Measurements from ENCODE around the gene TTC39C. TPM values are rescaled to one million over a fixed set of nuclear protein-coding genes. Genes with fewer than 3 reads are reported as not detected.

The TTC39C gene
- total RNA-seq, 2 experiments from 2014 or later = 43.8 to 45.3 TPM

DNA sequence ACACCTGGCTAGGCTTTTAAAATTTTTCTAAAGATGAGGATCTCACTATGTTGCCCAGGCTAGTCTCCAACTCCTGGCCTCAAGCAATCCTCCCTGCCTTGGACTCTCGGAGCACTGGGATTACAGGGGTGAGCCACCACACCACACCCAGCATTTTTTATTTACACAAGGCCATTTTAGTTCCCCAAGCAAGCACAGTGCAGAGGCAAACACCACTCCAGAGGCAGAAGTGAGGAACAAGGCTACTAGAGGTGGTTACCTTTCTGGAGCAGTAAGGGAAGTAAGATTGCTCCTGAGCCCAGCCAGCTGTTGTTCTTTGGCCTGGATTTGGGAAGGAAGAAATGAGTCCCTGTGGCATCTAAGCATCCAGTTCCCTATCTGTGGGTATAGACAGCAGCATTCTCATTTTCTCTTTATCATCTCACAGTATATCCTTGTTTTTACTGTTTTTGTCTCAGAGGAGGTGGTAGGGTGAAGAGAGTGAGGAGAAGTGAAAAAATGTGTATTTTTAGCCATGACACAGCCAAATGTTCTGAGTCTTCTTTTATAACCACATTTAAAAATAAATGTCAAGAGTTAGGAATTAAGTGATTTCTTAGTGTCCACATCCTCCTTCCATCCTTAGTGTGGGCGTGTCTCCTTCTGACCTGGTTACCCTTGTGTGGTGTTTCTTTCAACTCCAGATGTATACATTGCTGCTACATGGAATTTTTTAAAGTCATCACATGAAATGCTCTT, 10.5 kb upstream of the TTC39C start:
- no peak for DNase-seq
- H3K27me3 Mint-ChIP-seq = no peaks in the 10 kb centered on the region
- H3K27ac Mint-ChIP-seq = no peak overlapping the region
- H3K4me3 Mint-ChIP-seq = no peak overlapping the region
- no peaks in the 10 kb centered on the region for H3K36me3 Mint-ChIP-seq
- H3K4me1 Mint-ChIP-seq = peaks cover 46% of the 10 kb centered on the region
- H3K9me3 Mint-ChIP-seq = no peaks in the 10 kb centered on the region

DNA sequence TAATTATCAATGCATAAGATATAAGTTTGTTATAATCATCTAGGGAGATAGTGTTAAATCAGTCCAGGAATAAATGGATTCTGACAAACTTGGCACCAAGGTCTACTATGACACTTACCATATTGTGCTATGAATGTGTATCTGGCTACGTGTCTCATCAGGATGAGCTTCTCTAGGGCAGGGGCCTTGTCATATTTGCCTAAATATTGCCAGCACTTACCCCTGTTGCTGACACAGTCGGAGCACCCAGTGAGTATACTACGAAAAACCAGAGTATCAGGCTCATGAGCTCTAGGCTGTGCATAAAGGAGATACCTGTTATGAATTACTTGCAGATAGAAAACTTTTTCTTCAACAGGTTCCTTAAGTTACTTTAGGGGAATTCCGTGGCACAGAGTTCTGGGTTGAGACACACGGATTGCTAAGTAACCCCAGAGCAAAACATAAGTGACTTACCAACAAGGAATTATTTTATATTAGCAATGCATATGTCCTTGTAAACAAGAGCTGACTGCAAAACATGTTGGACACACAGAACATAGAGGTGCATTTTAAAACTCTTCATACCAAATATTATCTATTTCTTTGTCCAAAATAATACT, 7.7 kb upstream of the TTC39C start:
- peaks cover 1% of the 10 kb centered on the region for H3K9me3 Mint-ChIP-seq
- no peak for DNase-seq
- no peak overlapping the region for H3K27ac Mint-ChIP-seq
- H3K4me1 Mint-ChIP-seq = peaks cover 58% of the 10 kb centered on the region
- H3K36me3 Mint-ChIP-seq = no peaks in the 10 kb centered on the region
- no peaks in the 10 kb centered on the region for H3K27me3 Mint-ChIP-seq
- no peak overlapping the region for H3K4me3 Mint-ChIP-seq

DNA sequence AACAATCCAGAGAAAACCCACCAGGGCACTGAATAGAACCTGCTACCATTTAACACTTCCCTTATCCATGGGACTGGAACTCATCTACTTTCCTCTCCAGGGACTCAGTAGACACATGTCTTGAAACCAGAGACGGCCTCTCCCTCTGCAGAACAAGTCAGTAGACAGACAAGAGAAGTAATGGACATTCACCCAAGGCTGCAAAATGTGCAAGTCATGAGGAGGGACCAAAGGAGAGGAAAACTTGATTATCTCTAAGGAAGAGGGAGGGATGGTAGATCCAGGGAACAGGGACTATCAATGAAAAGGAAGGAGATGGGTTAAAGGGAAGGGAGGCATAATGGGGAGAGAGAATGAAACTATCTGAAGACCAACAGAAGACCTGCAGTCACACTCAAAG, 5.3 kb upstream of the TTC39C start:
- no peak for DNase-seq
- no peak overlapping the region for H3K4me3 Mint-ChIP-seq
- no peaks in the 10 kb centered on the region for H3K36me3 Mint-ChIP-seq
- H3K9me3 Mint-ChIP-seq = peaks cover 1% of the 10 kb centered on the region
- H3K27ac Mint-ChIP-seq = peak overlapping the region; percentile 2
- H3K4me1 Mint-ChIP-seq = peaks cover 59% of the 10 kb centered on the region
- H3K27me3 Mint-ChIP-seq = no peaks in the 10 kb centered on the region

DNA sequence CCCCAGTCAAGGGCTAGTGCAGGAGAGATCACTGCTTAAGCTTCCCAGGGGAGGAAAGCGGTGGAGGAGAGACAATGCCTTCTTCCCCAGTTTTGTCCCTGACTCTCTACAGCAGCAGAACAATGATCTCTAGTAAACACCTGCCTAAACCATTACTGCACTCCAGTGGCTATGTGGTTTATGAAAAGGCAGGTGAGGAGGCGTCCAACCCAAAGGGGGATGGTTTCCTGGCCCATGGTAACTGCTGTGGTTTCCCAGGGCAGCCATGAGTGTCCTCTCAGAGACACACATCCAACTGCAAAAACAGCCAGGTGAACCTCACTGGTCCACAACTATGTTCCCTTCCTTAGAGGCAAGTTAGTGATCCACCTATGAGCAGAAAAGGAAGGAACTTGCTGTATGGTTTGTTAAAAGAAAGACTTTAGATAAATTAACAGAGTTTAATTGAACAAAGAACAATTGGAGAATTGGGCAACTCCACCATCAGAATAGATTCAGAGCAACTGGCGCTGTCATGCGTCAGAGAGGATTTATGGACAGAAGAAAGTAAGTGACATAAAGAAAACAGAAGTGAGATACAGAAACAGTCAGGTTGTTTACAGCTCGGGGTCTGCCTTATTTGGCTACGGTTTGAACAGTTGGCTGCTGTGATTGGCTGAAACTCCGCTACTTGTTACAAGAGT, 4.8 kb upstream of the TTC39C start:
- no peaks in the 10 kb centered on the region for H3K36me3 Mint-ChIP-seq
- H3K27ac Mint-ChIP-seq = peak overlapping the region; percentile 26
- H3K4me3 Mint-ChIP-seq = no peak overlapping the region
- H3K9me3 Mint-ChIP-seq = peaks cover 1% of the 10 kb centered on the region
- no peaks in the 10 kb centered on the region for H3K27me3 Mint-ChIP-seq
- DNase-seq = peak; percentile 44
- H3K4me1 Mint-ChIP-seq = peaks cover 57% of the 10 kb centered on the region

DNA sequence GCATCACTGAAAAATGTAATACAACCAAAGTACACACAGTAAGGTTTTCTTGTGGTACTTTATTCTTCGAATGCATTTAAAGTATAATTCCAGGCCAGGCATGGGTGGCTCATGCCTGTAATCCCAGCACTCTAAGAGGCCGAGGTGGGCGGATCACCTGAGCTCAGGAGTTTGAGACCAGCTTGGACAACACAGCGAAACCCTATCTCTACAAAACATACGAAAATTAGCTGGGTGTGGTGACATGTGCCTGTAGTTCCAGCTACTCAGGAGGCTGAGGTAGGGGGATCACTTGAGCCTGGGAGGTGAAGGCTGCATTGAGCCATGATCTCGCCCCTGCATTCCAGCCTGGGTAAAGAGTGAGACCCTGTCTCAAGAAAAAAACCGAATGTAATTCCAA, 3.9 kb upstream of the TTC39C start:
- Mint-ChIP-seq H3K4me1 (peaks cover 57% of the 10 kb centered on the region), H3K4me3 (no peak overlapping the region), H3K27ac (peak overlapping the region; percentile 96), H3K27me3 (no peaks in the 10 kb centered on the region), H3K9me3 (peaks cover 1% of the 10 kb centered on the region), H3K36me3 (peaks cover 2% of the 10 kb centered on the region)
- DNase-seq = no peak

DNA sequence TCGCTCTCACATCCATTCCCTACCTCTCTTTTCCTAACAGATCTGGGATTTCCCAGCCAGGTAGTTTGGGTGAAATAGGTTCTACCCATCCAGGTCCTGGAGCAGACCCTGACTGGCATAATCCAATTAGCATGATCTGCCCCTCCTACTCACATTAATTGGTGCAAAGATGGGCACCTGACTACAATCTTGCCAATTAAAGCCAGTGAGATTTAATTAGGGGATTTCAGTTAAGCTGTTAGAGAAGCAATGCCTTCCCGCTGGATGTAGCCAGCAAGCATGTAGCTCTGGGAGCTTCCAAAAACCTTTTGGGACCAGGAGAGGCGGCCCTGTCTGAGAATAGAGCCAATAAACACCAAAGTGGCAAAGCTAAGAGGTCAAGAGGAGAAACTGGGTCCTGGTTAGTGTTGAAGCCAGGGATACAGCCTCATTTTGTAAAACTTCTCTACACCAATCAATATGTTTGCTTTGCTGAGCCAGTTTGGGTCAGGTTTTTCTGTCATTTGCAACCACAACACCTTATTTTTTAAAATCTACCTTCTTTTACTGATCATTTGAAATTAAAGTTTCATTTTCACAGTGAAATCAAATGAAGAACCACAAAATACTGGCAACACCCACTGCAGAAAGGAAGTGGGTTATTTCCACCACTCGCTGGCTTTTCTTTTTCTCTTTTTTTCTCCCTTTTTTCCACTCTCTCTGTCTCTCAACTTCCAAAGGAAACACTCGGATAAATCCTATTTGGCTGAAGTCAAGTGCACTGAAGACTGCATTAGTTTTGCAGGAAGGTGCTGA, 3.2 kb upstream of the TTC39C start:
- peaks cover 1% of the 10 kb centered on the region for H3K9me3 Mint-ChIP-seq
- peaks cover 2% of the 10 kb centered on the region for H3K36me3 Mint-ChIP-seq
- H3K27me3 Mint-ChIP-seq = no peaks in the 10 kb centered on the region
- H3K27ac Mint-ChIP-seq = peak overlapping the region; percentile 96
- no peak for DNase-seq
- peak overlapping the region; percentile 66 for H3K4me3 Mint-ChIP-seq
- peaks cover 60% of the 10 kb centered on the region for H3K4me1 Mint-ChIP-seq

DNA sequence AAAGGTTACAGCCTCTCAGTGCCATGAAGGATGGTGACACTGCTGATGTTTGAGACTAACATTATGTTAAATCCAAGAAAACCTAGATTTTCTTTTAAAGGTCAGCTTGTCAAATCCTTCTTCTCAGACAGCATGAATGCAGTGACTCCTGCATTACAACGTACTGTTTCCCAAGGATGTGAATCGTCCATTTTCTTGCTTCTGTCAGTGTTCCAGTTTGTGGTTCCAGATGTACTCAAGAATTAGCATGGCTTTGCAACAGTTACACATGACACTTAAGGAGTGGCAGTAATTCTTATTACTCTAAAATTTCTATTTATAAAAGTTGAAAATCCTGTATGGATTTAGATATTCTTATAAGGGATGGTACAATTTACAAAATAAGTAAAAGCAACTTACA, 1.5 kb upstream of the TTC39C start:
- Mint-ChIP-seq H3K36me3 (peaks cover 14% of the 10 kb centered on the region), H3K4me1 (peaks cover 69% of the 10 kb centered on the region), H3K27me3 (no peaks in the 10 kb centered on the region), H3K27ac (peak overlapping the region; percentile 54), H3K9me3 (peaks cover 1% of the 10 kb centered on the region), H3K4me3 (no peak overlapping the region)
- DNase-seq = no peak

DNA sequence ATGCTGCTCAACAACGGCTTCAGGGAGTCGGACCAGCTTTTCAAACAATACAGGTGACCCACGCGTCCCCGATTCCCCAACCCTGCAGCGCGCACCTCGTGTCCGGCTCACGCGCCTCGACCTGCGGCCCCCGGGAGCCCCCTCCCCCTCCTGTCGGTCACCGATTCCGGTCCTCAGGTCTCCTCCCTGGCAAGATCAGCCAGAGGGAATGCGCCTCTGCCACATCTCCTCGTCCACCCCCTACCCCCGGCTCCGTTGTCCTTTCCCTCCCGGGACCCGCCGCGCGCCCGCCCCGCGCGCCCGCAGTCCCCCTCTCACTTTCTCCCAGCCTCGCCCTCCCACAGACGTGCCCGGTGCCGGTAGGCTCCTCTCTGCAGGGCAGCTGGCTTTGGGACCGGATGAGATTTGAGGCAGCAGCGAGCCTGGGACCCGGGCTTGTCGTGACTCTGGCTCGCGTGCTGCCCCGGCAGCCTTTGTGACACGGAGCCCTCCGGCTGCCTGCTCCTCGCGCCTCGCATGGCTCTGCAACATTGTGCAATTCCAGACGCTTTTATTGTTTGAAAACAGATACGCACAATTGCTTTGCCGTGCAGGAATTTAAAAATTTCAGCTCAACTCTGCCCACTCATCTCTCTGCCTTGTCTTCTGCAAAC, 558 bp downstream of the TTC39C start:
- Mint-ChIP-seq H3K27me3 (no peaks in the 10 kb centered on the region), H3K4me1 (peaks cover 67% of the 10 kb centered on the region), H3K4me3 (peak overlapping the region; percentile 94), H3K9me3 (peaks cover 1% of the 10 kb centered on the region), H3K27ac (peak overlapping the region; percentile 93), H3K36me3 (peaks cover 28% of the 10 kb centered on the region)
- peak; percentile 63 for DNase-seq

DNA sequence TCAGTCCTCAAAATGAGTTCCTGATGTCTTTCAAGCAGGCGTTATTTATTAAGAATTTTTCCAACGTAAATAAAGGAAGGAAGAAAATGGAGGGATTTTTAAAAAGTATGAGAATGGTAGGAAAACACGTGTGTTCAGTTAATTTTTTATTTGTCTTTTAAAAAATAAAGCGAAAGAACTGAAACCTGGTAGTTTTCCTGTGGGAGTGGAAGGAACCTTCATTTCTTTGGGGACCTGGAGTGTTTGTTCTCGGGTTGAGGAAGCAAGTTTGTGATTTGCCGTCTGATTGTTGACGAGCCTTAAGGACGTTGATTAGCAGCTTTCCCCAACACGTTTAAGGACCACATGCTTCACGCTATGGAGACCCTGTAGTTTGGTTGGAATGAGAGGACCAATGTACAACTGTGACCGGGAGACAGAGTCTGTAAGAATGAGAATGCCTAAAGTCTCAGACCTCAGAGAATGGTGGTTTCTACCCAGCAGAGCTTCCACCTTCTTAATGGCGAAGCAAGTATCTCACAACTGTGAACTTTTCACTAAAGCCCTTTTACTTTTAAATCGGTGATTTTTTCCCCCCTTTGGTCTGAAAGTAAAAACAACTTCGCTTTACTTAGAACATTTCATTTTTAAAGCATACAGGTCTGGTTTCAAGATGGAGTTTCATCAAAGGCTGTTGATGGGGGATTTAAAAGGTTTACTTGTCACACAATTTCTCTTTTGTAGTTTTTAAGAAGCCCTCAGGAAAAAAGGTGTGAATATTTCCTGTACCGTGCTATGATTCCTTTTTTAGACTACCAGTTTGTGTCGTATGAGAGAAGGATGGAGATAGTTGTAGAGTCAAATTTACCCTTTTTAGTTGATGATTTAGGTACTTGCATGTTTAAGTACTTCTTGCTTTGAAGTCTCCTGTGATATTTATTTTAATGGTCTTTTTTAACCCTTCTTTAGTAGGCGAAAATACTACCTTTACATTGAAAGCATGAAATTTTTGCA, 1.4 kb downstream of the TTC39C start:
- H3K27me3 Mint-ChIP-seq = no peaks in the 10 kb centered on the region
- no peaks in the 10 kb centered on the region for H3K9me3 Mint-ChIP-seq
- H3K27ac Mint-ChIP-seq = peak overlapping the region; percentile 93
- peak overlapping the region; percentile 94 for H3K4me3 Mint-ChIP-seq
- peaks cover 69% of the 10 kb centered on the region for H3K4me1 Mint-ChIP-seq
- peaks cover 35% of the 10 kb centered on the region for H3K36me3 Mint-ChIP-seq
- no peak for DNase-seq

DNA sequence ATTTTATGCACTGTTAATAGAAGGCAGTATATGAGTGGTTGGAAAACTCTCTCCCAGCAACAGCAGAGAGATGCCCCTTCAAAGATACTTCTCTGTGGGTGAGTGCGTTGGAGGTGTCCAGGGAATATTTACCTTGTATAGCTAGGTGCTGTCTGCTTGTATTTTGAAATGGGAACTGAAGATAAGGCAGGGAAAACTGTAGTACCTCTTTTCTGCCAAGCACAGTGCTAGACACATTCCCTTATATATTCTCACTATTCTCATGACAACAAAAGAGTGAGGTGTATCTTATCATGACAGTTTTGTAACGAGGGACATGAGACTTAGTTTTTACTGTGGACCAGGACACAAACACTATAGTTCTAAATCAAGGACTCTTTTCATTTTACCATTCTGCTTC, 2.1 kb downstream of the TTC39C start:
- peak overlapping the region; percentile 94 for H3K4me3 Mint-ChIP-seq
- no peaks in the 10 kb centered on the region for H3K27me3 Mint-ChIP-seq
- H3K27ac Mint-ChIP-seq = no peak overlapping the region
- DNase-seq = no peak
- H3K9me3 Mint-ChIP-seq = no peaks in the 10 kb centered on the region
- peaks cover 38% of the 10 kb centered on the region for H3K36me3 Mint-ChIP-seq
- peaks cover 69% of the 10 kb centered on the region for H3K4me1 Mint-ChIP-seq

DNA sequence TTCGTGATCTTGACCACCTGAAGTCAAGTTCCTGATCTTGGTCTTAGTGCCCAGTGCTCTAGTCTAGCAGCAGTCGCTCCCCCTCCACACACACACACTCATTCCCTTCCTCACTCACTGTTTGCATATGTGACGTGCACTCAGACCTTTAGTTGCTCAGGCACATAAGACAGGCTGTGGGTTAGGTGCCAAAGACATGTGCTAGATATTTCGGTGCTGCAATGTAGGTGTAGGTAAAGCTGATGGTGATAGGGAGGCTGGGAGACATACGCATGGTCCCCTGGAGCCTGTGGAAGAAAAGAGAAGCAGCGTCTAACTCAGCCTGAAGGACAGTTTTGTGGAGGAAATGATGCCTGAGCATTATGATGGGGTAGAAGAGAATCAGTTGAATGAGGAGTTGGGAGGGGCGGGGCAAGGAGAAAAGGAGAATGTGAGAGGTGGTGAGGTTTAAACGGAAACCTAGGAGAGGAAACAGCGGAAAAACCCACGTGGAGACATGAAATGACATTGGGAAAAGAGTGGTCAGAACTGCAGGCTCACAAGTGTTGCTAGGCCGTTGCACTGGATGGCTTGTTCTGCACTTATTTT, 3.8 kb downstream of the TTC39C start:
- H3K27me3 Mint-ChIP-seq = no peaks in the 10 kb centered on the region
- H3K36me3 Mint-ChIP-seq = peaks cover 45% of the 10 kb centered on the region

DNA sequence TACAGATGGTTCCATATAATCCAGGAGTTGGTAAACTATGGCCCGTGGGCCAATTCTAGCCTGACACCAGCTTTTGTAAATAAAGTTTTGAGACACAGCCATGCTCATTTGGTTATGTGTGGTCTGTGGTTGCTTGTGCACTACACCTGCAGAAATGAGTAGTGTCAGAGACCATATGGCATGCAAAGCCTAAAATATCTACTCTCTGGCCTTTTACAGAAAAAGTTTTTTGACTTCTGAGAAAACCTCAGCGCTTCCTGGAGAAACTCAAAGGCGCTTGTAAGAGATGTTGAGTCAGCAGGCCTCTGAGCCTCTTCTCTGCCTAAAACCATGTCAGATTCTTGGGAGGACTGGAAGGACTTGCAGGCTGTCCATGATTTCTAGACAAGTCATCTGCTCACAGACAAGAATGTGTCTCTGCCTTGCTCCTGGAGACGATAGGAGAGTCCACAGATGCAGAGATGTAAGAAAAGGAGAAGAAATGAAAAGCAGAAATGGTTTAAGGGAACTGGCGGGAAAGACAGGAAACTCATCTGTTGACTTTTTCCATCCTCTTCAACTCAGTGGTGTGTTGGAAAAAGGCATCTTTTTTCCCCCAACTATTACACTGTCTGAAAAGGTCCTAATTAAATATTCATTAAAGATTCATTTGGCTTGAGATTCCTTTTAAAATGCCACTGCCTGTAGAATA, 5.2 kb downstream of the TTC39C start:
- peaks cover 76% of the 10 kb centered on the region for H3K4me1 Mint-ChIP-seq
- H3K27ac Mint-ChIP-seq = peak overlapping the region; percentile 97
- H3K27me3 Mint-ChIP-seq = no peaks in the 10 kb centered on the region
- H3K36me3 Mint-ChIP-seq = peaks cover 47% of the 10 kb centered on the region
- DNase-seq = peak; percentile 59
- H3K4me3 Mint-ChIP-seq = peak overlapping the region; percentile 76
- no peaks in the 10 kb centered on the region for H3K9me3 Mint-ChIP-seq

More for the DNA sequence above, 3.8 kb downstream of the TTC39C start:
- Mint-ChIP-seq H3K4me3 (peak overlapping the region; percentile 20), H3K27ac (peak overlapping the region; percentile 73), H3K9me3 (no peaks in the 10 kb centered on the region), H3K4me1 (peaks cover 66% of the 10 kb centered on the region)
- DNase-seq = peak; percentile 13

DNA sequence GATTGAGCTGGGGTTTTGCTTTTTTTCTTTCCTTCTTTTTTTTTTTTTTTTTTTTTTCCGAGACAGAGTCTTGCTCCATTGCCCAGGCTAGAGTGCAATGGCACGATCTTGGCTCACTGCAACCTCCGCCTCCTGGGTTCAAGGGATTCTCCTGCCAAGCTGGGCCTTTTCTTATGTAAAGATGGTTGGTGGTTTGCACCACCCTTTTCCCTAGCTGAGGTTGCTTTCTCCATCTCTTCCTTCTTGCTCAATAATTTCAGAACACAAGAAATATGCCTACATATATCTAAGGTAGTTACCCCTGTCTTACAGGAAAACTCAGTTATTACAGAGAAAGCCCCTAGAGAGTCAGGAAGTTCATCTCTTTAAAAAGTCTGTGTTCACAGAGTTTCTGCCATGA, 7.0 kb downstream of the TTC39C start:
- DNase-seq = no peak
- Mint-ChIP-seq H3K9me3 (no peaks in the 10 kb centered on the region), H3K4me3 (no peak overlapping the region), H3K36me3 (peaks cover 48% of the 10 kb centered on the region), H3K27ac (peak overlapping the region; percentile 97), H3K4me1 (peaks cover 84% of the 10 kb centered on the region), H3K27me3 (no peaks in the 10 kb centered on the region)
